OCI-LY1 (cell line): Measurements from ENCODE around the gene AP3S2.

Experiments
- H2AFZ ChIP-seq: fragments of 200-600 bp; sonication (generic), shearing (Covaris generic); 2 replicates; pipeline ENCODE4 v1.6.0; 2014; ENCODE audit warnings: antibody characterized with exemption, mild to moderate bottlenecking, low read length
- H3F3A ChIP-seq: fragments of 200-600 bp; sonication (generic), shearing (Covaris generic); 2 replicates; pipeline ENCODE4 v1.6.0; 2014; ENCODE audit warnings: mild to moderate bottlenecking, antibody characterized with exemption, low read length, moderate library complexity; ENCODE audit not compliant: insufficient read depth
- H3K27ac ChIP-seq: fragments of 200-600 bp; sonication (generic); 2 replicates; pipeline ENCODE4 v1.5.1; 2014; ENCODE audit warnings: low read length, mixed run types, mild to moderate bottlenecking, low read depth; ENCODE audit not compliant: poor library complexity, severe bottlenecking
- H3K27me3 ChIP-seq: fragments of 200-600 bp; sonication (generic); 2 replicates; pipeline ENCODE4 v1.6.0; 2014; ENCODE audit warnings: antibody characterized with exemption, mild to moderate bottlenecking, low read length, moderate library complexity; ENCODE audit not compliant: insufficient read depth
- H3K36me3 ChIP-seq: fragments of 200-600 bp; sonication (generic); 2 replicates; pipeline ENCODE4 v1.6.1; 2014; ENCODE audit warnings: mild to moderate bottlenecking, antibody characterized with exemption, low read length, moderate library complexity, mixed read lengths; ENCODE audit not compliant: insufficient read depth
- H3K4me1 ChIP-seq: fragments of 200-600 bp; sonication (generic); 2 replicates; pipeline ENCODE4 v1.5.1; 2014; ENCODE audit warnings: mild to moderate bottlenecking, low read length, moderate library complexity; ENCODE audit not compliant: insufficient read depth, severe bottlenecking
- H3K4me2 ChIP-seq: fragments of 200-600 bp; sonication (generic), shearing (Covaris generic); 2 replicates; pipeline ENCODE4 v1.6.1; 2014; ENCODE audit warnings: low read length
- H3K4me3 ChIP-seq: fragments of 200-600 bp; sonication (generic); 2 replicates; pipeline ENCODE4 v1.5.1; 2014; ENCODE audit warnings: low read length, low read depth, mild to moderate bottlenecking, mixed read lengths; ENCODE audit not compliant: poor library complexity, severe bottlenecking
- H3K79me2 ChIP-seq: fragments of 200-600 bp; shearing (Covaris generic); 2 replicates; pipeline ENCODE4 v1.6.1; 2016; ENCODE audit warnings: mixed run types, low read length, mixed read lengths; ENCODE audit not compliant: insufficient read depth
- H3K9ac ChIP-seq: fragments of 200-600 bp; sonication (generic), shearing (Covaris generic); 2 replicates; pipeline ENCODE4 v1.6.1; 2014; ENCODE audit warnings: mild to moderate bottlenecking, low read length, mixed read lengths
- H3K9me2 ChIP-seq: fragments of 200-600 bp; sonication (generic), shearing (Covaris generic); 2 replicates; pipeline ENCODE4 v1.6.1; 2014; ENCODE audit warnings: low read depth, mild to moderate bottlenecking, low read length, mixed read lengths
- H3K9me3 ChIP-seq: fragments of 200-600 bp; shearing (Covaris generic); 2 replicates; pipeline ENCODE4 v1.6.1; 2014; ENCODE audit warnings: low read length, mixed read lengths
- H4K20me1 ChIP-seq: fragments of 200-600 bp; sonication (generic), shearing (Covaris generic); 2 replicates; pipeline ENCODE4 v1.6.0; 2016; ENCODE audit warnings: mild to moderate bottlenecking, low read length; ENCODE audit not compliant: insufficient read depth
- EZH2 ChIP-seq: fragments of 200-600 bp; sonication (generic), shearing (Covaris generic); IDR thresholded peaks from 2 replicates; pipeline ENCODE4 v1.8.0; 2017; ENCODE audit warnings: borderline replicate concordance, mixed run types, mild to moderate bottlenecking, antibody characterized with exemption, low read length, moderate library complexity, mixed read lengths
- TF ChIP-seq, protein P1 (sequence below): fragments of 200-600 bp; sonication (generic), shearing (Covaris generic); IDR thresholded peaks from 2 replicates; pipeline ENCODE4 v1.5.1; 2017; ENCODE audit warnings: mild to moderate bottlenecking, antibody characterized with exemption, low read length, moderate library complexity, mixed read lengths

Gene AP3S2

GRCh38 chr15:89827829-89828228 lies 66.0 kb downstream of the AP3S2 start:
- Histone ChIP-seq H3K9ac (no peak overlapping the region), H3K9me3 (no peaks in the 10 kb centered on the region), H3K4me3 (no peak overlapping the region), H4K20me1 (no peaks in the 10 kb centered on the region), H3K27ac (no peak overlapping the region), H3K36me3 (peaks cover 2% of the 10 kb centered on the region; the same call in 1 of the 2 replicates), H3F3A (no peaks in the 10 kb centered on the region), H3K9me2 (no peaks in the 10 kb centered on the region), H3K4me2 (no peak overlapping the region), H3K27me3 (no peaks in the 10 kb centered on the region; the same call in 1 of the 2 replicates), H3K4me1 (no peaks in the 10 kb centered on the region), H3K79me2 (no peaks in the 10 kb centered on the region), H2AFZ (no peak overlapping the region)
- no peak for TF ChIP-seq EZH2
- TF ChIP-seq, protein P1, sequence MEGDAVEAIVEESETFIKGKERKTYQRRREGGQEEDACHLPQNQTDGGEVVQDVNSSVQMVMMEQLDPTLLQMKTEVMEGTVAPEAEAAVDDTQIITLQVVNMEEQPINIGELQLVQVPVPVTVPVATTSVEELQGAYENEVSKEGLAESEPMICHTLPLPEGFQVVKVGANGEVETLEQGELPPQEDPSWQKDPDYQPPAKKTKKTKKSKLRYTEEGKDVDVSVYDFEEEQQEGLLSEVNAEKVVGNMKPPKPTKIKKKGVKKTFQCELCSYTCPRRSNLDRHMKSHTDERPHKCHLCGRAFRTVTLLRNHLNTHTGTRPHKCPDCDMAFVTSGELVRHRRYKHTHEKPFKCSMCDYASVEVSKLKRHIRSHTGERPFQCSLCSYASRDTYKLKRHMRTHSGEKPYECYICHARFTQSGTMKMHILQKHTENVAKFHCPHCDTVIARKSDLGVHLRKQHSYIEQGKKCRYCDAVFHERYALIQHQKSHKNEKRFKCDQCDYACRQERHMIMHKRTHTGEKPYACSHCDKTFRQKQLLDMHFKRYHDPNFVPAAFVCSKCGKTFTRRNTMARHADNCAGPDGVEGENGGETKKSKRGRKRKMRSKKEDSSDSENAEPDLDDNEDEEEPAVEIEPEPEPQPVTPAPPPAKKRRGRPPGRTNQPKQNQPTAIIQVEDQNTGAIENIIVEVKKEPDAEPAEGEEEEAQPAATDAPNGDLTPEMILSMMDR, result no peak

- no peaks in the 10 kb centered on the region for H4K20me1 ChIP-seq
- no peaks in the 10 kb centered on the region for H3K79me2 ChIP-seq
- TF ChIP-seq EZH2, result no peak
- TF ChIP-seq, protein P1, result no peak
- no peaks in the 10 kb centered on the region for H3K9me2 ChIP-seq
- no peaks in the 10 kb centered on the region for H3K4me1 ChIP-seq
- H3K27me3 ChIP-seq, result no peaks in the 10 kb centered on the region; the same call in 1 of the 2 replicates
- no peak overlapping the region for H3K4me2 ChIP-seq
- no peaks in the 10 kb centered on the region for H3K9me3 ChIP-seq
- H3K27ac ChIP-seq, result no peak overlapping the region
- H3K36me3 ChIP-seq, result no peaks in the 10 kb centered on the region
- H3F3A ChIP-seq, result no peaks in the 10 kb centered on the region
- H2AFZ ChIP-seq, result no peak overlapping the region
- H3K4me3 ChIP-seq, result no peak overlapping the region
- H3K9ac ChIP-seq, result no peak overlapping the region
Observed at GRCh38 chr15:89826671-89827655, 66.8 kb downstream of the AP3S2 start.

- H3K9me2 ChIP-seq, result no peaks in the 10 kb centered on the region
- H2AFZ ChIP-seq, result no peak overlapping the region
- no peaks in the 10 kb centered on the region for H3K36me3 ChIP-seq
- no peak overlapping the region for H3K9ac ChIP-seq
- H3K4me2 ChIP-seq, result no peak overlapping the region
- no peaks in the 10 kb centered on the region for H3K9me3 ChIP-seq
- no peaks in the 10 kb centered on the region for H3K79me2 ChIP-seq
- H3K4me3 ChIP-seq, result no peak overlapping the region
- no peaks in the 10 kb centered on the region; the same call in 1 of the 2 replicates for H3K27me3 ChIP-seq
- H4K20me1 ChIP-seq, result no peaks in the 10 kb centered on the region
- TF ChIP-seq, protein P1, result no peak
- no peak for TF ChIP-seq EZH2
- no peaks in the 10 kb centered on the region for H3F3A ChIP-seq
- no peak overlapping the region for H3K27ac ChIP-seq
- H3K4me1 ChIP-seq, result no peaks in the 10 kb centered on the region
Observed at GRCh38 chr15:89825271-89825940, 68.4 kb downstream of the AP3S2 start.
